GM18526 (cell line): ENCODE results near the gene IGSF3.

Experiments
- POLR2A ChIP-seq: IDR thresholded peaks from 3 replicates; pipeline ENCODE4 v1.6.1; 2011; ENCODE audit not compliant: insufficient read length; ENCODE audit errors: extremely low read depth

IGSF3 gene

GRCh38 chr1:116528329-116529083, 139.0 kb downstream of the IGSF3 start:
- TF ChIP-seq POLR2A, result no peak

- TF ChIP-seq POLR2A, result no peak
Measured at GRCh38 chr1:116525440-116525839, 142.1 kb downstream of the IGSF3 start.
